ENCODE measurements around the gene BLMH. TPM values are rescaled to one million over a fixed set of nuclear protein-coding genes. Genes with fewer than 3 reads are reported as not detected.

The BLMH gene
- total RNA-seq, 1 experiment from 2014 or later: 33.7 TPM

- TF ChIP-seq CTCF (IDR thresholded peaks at IDR 0.05; ENCODE audit: unreplicated experiment): no peak
- no TSS peak for BruUV-seq (replicated peaks)
- no peak for DNase-seq
- no peak overlapping the region for H3K27ac Mint-ChIP-seq (ENCODE audit: unreplicated experiment)
- intact Hi-C loops (cut with micrococcal nuclease; ENCODE audit: unreplicated experiment): no loop called here
- H3K4me3 Mint-ChIP-seq (ENCODE audit: low read depth, unreplicated experiment): no peak overlapping the region
- H3K36me3 Mint-ChIP-seq (ENCODE audit: insufficient read depth, unreplicated experiment): no peaks in the 10 kb centered on the region
- no peaks in the 10 kb centered on the region for H3K9me3 Mint-ChIP-seq (ENCODE audit: low read depth, unreplicated experiment)
- CTCF ChIA-PET: no interaction called here
- H3K27me3 Mint-ChIP-seq (ENCODE audit: unreplicated experiment): peaks cover 8% of the 10 kb centered on the region
- peaks cover 21% of the 10 kb centered on the region for H3K4me1 Mint-ChIP-seq (ENCODE audit: low read depth, unreplicated experiment)
Measured at GRCh38 chr17:30321314-30321713, 29.6 kb upstream of the BLMH start.

- no peak for DNase-seq
- CTCF ChIA-PET: no interaction called here
- TF ChIP-seq CTCF (IDR thresholded peaks at IDR 0.05; ENCODE audit: unreplicated experiment): no peak
- no TSS peak for BruUV-seq (replicated peaks)
- Mint-ChIP-seq H3K4me3 (ENCODE audit: low read depth, unreplicated experiment) (no peak overlapping the region), H3K27me3 (ENCODE audit: unreplicated experiment) (no peaks in the 10 kb centered on the region), H3K9me3 (ENCODE audit: low read depth, unreplicated experiment) (no peaks in the 10 kb centered on the region), H3K4me1 (ENCODE audit: low read depth, unreplicated experiment) (peaks cover 11% of the 10 kb centered on the region), H3K27ac (ENCODE audit: unreplicated experiment) (no peak overlapping the region), H3K36me3 (ENCODE audit: insufficient read depth, unreplicated experiment) (no peaks in the 10 kb centered on the region)
- intact Hi-C loops (cut with micrococcal nuclease; ENCODE audit: unreplicated experiment): no loop called here
Measured at GRCh38 chr17:30318155-30318554, 26.4 kb upstream of the BLMH start.

DNA sequence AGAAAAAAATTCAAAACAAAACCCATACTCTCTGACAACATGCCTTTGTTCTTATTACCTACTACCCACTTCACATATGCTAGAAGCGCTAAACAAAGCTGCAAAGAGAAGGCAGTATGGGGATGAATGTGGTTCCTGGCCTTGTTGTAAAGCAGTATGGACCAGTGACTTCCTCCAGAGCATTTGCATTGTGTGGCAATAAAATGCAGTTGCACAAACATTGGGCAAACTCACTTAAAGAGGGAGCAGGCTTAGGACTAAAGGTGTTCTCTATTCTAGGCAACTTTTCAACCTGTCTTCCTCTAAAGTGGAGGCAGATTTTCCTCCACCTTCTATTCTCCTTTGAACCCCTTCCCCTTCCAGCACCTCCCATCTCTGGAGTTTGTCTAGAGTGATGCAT is 25.0 kb upstream of the BLMH start:
- no peaks in the 10 kb centered on the region for H3K36me3 Mint-ChIP-seq (ENCODE audit: insufficient read depth, unreplicated experiment)
- no peaks in the 10 kb centered on the region for H3K27me3 Mint-ChIP-seq (ENCODE audit: unreplicated experiment)
- CTCF ChIA-PET: interaction anchor here (0.7 kb wide), 1 partner anchor 28 kb away, joined by 4 read pairs; no protein-coding TSS in a partner anchor
- DNase-seq: no peak
- TF ChIP-seq CTCF (IDR thresholded peaks at IDR 0.05; ENCODE audit: unreplicated experiment): no peak
- no TSS peak for BruUV-seq (replicated peaks)
- no peak overlapping the region for H3K4me3 Mint-ChIP-seq (ENCODE audit: low read depth, unreplicated experiment)
- H3K4me1 Mint-ChIP-seq (ENCODE audit: low read depth, unreplicated experiment): peaks cover 7% of the 10 kb centered on the region
- intact Hi-C loops (cut with micrococcal nuclease; ENCODE audit: unreplicated experiment): no loop called here
- H3K27ac Mint-ChIP-seq (ENCODE audit: unreplicated experiment): no peak overlapping the region
- H3K9me3 Mint-ChIP-seq (ENCODE audit: low read depth, unreplicated experiment): no peaks in the 10 kb centered on the region

DNA sequence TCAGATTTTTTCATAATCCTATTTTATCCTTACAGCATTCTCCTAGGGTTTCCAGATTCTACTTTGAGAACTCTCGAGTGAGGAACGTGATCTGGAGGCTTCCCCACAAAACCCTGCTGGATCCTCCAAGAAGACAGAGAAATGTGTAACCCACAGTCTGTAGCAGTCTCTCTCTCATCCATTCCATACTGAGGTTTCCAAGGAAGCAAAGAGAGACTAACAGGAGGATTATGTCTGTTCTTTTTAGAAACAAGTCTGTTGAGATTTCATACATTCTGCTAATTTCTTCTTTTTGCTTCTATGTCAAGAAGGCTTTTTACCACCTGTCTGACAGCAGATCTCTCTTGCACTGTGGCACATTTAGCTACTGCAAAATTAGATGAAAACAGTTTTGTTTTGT is 23.4 kb upstream of the BLMH start:
- TF ChIP-seq CTCF (IDR thresholded peaks at IDR 0.05; ENCODE audit: unreplicated experiment): no peak
- Mint-ChIP-seq H3K27ac (ENCODE audit: unreplicated experiment) (no peak overlapping the region), H3K9me3 (ENCODE audit: low read depth, unreplicated experiment) (no peaks in the 10 kb centered on the region), H3K4me1 (ENCODE audit: low read depth, unreplicated experiment) (no peaks in the 10 kb centered on the region), H3K4me3 (ENCODE audit: low read depth, unreplicated experiment) (no peak overlapping the region), H3K27me3 (ENCODE audit: unreplicated experiment) (no peaks in the 10 kb centered on the region), H3K36me3 (ENCODE audit: insufficient read depth, unreplicated experiment) (no peaks in the 10 kb centered on the region)
- CTCF ChIA-PET: interaction anchor here (0.7 kb wide), 1 partner anchor 12 kb away, joined by 4 read pairs; no protein-coding TSS in a partner anchor
- intact Hi-C loops (cut with micrococcal nuclease; ENCODE audit: unreplicated experiment): no loop called here
- no TSS peak for BruUV-seq (replicated peaks)
- no peak for DNase-seq
